A673 (cell line): ENCODE results near the gene CALHM2.

Experiments used
- CTCF ChIP-seq: fragments of 300-800, 200-600 bp; sonication (generic); conservative IDR thresholded peaks from 2 replicates; pipeline ENCODE4 v1.5.1; 2017; ENCODE audit warnings: low read depth, mild to moderate bottlenecking, antibody characterized with exemption, low read length, moderate library complexity, mixed read lengths
- EZH2 ChIP-seq: fragments of 200-600 bp; sonication (generic); IDR thresholded peaks from 2 replicates; pipeline ENCODE4 v1.6.1; 2017; ENCODE audit warnings: borderline replicate concordance, low read depth, mild to moderate bottlenecking, mixed read lengths, antibody characterized with exemption, low read length; ENCODE audit not compliant: poor library complexity, severe bottlenecking

- TF ChIP-seq CTCF (no peak), EZH2 (no peak)
Measured at GRCh38 chr10:103467406-103467805, 15.2 kb upstream of the CALHM2 start.
